Kidney (tissue), 14 donors: ENCODE results near the gene SPATA45. TPM values are rescaled to one million over a fixed set of nuclear protein-coding genes. Genes with fewer than 3 reads are reported as not detected.
"Not testable (repeated sequence)": the region's sequence is repeated elsewhere in the genome, so short reads cannot be mapped to it uniquely, and the experiment has no call there.

ENCODE experiments used
- DNase-seq, 5 donors: peaks; one replicate each; pipeline ENCODE4 v3.0.0-alpha.2; 2013 to 2020
- FAIRE-seq: peaks from 2 replicates; lab custom pipeline; 2012; peaks lifted over from hg19 to GRCh38; lab: Jason Lieb, UNC
- H3K27ac ChIP-seq, 2 donors: one replicate each; pipeline ENCODE4 v1.7.0; 2013; ENCODE audit warnings: low read depth in 2 of 2, low read length in 2 of 2, inconsistent platforms in 1 of 2
- H3K27me3 ChIP-seq: one replicate; pipeline ENCODE4 v1.7.1; 2013; ENCODE audit warnings: low read length, inconsistent platforms; ENCODE audit not compliant: control insufficient read depth, insufficient read depth
- H3K36me3 ChIP-seq, 3 donors: one replicate each; pipeline versions ENCODE4 v1.7.0 to v1.7.1; 2013; ENCODE audit warnings: low read length in 3 of 3, control low read depth in 1 of 3, inconsistent platforms in 1 of 3; ENCODE audit not compliant: insufficient read depth in 3 of 3, control insufficient read depth in 2 of 3
- H3K4me1 ChIP-seq, 3 donors: one replicate each; pipeline versions ENCODE4 v1.7.0 to v1.7.1; 2013; ENCODE audit warnings: low read length in 3 of 3, inconsistent platforms in 1 of 3, low read depth in 1 of 3; ENCODE audit not compliant: control insufficient read depth in 2 of 3, insufficient read depth in 2 of 3
- H3K4me3 ChIP-seq, 3 donors: one replicate each; pipeline versions ENCODE4 v1.7.0 to v1.8.1; 2013; ENCODE audit warnings: low read length in 3 of 3, control low read depth in 1 of 3, inconsistent platforms in 1 of 3
- H3K9ac ChIP-seq, 3 donors: one replicate each; pipeline versions ENCODE4 v1.7.0 to v1.7.1; 2013; ENCODE audit warnings: low read length in 3 of 3, control low read depth in 1 of 3, inconsistent platforms in 1 of 3
- H3K9me3 ChIP-seq, 3 donors: one replicate each; pipeline versions ENCODE4 v1.7.0 to v1.7.1; 2013; ENCODE audit warnings: low read length in 3 of 3, control low read depth in 1 of 3, inconsistent platforms in 1 of 3; ENCODE audit not compliant: control insufficient read depth in 2 of 3, insufficient read depth in 1 of 3
- CTCF ChIP-seq: IDR thresholded peaks from 3 replicates; pipeline ENCODE4 v1.5.1; 2012; ENCODE audit warnings: mild to moderate bottlenecking, moderate library complexity, borderline replicate concordance; ENCODE audit not compliant: insufficient read depth; ENCODE audit errors: extremely low read depth
- intact Hi-C: fragments of 100-400 bp; cut with DNase I; formaldehyde crosslinking; loops from one replicate; pipeline ENCODE4 v1.11.1; 2022
- polyA plus RNA-seq: library from polyadenylated mRNA; stranded (reverse); fragments of 350-450 nt; fragmentation: Illumina TruSeq; extraction: RNeasy Lipid Tissue Mini Kit (QIAGEN cat#74804); gene quantifications from one replicate; pipeline ENCODE4 v1.2.3, GENCODE V29; 2014; ENCODE audit warnings: low read depth, low replicate concordance; ENCODE audit not compliant: insufficient read depth
- total RNA-seq: library from RNA; stranded (reverse); fragmentation: NEBNext Ultra II Directional; extraction: Animal tissue kit (Norgen Biotek cat#: 25700); gene quantifications from one replicate; pipeline ENCODE4 v1.2.1, GENCODE V29; 2021
- donor health status: control.
- donor health status: control.
- donor health status: control.
- donor health status: control.
- donor health status: control.
- donor health status: DM: yes; HTN: yes; CAD: no.
- donor health status: Normal renal cell carcinoma (clear cell type).

SPATA45 gene
- total and polyA plus RNA-seq, 2 donors from 2014 or later = 0.57 TPM; not detected in 1

DNA sequence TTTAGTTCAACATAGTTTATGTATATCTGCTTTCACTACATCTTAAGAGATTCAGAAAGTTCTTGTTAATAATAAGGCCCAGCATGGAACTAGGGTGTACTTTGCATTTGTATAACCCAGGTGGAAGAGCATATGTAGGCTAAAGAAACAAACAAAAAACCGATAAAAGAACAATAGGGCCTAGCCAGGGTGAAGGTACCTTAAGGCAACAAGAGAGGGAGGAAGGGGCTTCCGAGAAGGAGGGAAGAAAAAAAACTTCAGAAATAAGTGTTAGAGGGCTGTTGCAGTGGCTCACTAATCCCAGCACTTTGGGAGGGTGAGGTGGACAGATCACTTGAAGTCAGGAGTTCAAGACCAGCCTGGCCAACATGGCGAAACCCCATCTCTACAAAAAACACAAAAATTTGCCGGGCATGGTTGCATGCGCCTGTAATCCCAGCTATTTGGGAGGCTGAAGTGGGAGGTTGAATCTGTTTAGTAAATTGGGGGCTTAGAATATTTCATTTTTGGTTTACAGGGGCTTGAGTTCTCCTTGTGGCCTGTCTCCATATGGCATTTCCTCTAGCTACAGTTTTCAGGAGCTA lies 4.7 kb upstream of the SPATA45 start:
- Histone ChIP-seq H3K9me3 (no peaks in the 10 kb centered on the region), H3K36me3 (no peaks in the 10 kb centered on the region), H3K4me1 (peaks cover 0 to 4% (median 0%) of the 10 kb centered on the region in 3 donors), H3K9ac (no peak overlapping the region), H3K27me3 (no peaks in the 10 kb centered on the region), H3K4me3 (no peak overlapping the region), H3K27ac (no peak overlapping the region)
- intact Hi-C loops = no loop called here
- FAIRE-seq (no peak), DNase-seq (no peak)
- TF ChIP-seq CTCF = no peak

- H3K4me3 ChIP-seq, H3K9ac ChIP-seq, H3K4me1 ChIP-seq, FAIRE-seq, H3K9me3 ChIP-seq, H3K27me3 ChIP-seq, H3K27ac ChIP-seq, H3K36me3 ChIP-seq, DNase-seq, intact Hi-C loops: not testable (repeated sequence)
Measured at GRCh38 chr1:212844521-212844920, 2.9 kb downstream of the SPATA45 start.

GRCh38 chr1:212838145-212838544 lies 9.3 kb downstream of the SPATA45 start:
- Histone ChIP-seq H3K4me1 (no peaks in the 10 kb centered on the region), H3K9me3 (no peaks in the 10 kb centered on the region), H3K27ac (no peak overlapping the region), H3K9ac (no peak overlapping the region), H3K27me3 (no peaks in the 10 kb centered on the region), H3K36me3 (no peaks in the 10 kb centered on the region), H3K4me3 (no peak overlapping the region)
- FAIRE-seq = no peak
- DNase-seq = no peak
- no peak for TF ChIP-seq CTCF
- intact Hi-C loops = no loop called here

DNA sequence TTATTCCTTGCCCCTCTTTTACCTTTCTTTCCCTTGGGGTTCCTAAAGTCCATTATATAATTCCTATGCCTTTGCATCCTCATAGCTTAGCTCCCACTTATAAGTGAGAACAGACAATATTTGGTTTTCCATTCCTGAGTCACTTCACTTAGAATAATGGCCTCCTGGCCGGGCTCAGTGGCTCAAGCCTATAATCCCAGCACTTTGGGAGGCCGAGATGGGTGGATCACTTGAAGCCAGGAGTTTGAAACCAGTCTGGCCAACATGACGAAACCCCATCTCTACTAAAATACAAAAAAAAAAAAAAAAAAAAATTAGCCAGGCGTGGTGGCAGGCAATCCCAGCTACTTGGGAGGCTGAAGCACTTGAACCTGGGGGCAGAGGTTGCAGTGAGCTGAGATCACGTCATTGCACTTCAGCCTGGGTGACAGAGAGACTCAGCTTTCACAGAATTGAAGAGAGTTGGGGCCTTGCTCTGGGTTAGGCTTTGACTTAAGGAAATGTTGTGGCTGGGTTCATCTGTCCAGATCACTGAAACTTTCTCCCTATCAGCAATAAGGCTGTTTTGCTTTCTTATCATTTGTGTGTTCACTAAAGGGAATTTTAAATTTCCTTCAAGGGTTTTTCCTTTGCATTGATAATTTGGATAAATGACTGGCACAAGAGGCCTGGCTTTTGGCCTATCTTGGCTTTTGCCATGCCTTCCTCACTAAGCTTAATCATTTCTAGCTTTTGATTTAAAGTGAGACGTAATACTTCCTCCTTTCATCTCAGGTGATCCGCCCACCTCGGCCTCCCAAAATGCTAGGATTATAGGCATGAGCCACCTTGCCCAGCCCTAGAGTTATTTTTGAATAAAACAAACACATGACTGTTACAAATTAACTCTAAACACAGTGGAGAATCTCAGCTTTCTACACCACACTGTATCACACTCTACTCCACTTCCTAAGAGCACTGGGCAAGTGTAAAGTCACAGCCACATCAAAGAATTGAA lies 13.9 kb downstream of the SPATA45 start:
- H3K9ac ChIP-seq, H3K4me3 ChIP-seq, intact Hi-C loops, H3K27me3 ChIP-seq, H3K36me3 ChIP-seq, H3K4me1 ChIP-seq, H3K9me3 ChIP-seq: not testable (repeated sequence)
- FAIRE-seq (peak; percentile 25), DNase-seq (peak in 4 of 5 donors; percentile 39 to 83 (median 47))
- H3K27ac ChIP-seq = peak overlapping the region; percentile 54 to 70
